Right atrium auricular region (tissue), 2 donors: ENCODE data around the gene CEP72. TPM values are rescaled to one million over a fixed set of nuclear protein-coding genes. Genes with fewer than 3 reads are reported as not detected.

ENCODE experiments used
- DNase-seq: peaks from one replicate; pipeline ENCODE4 v3.0.0-alpha.2; 2019; ENCODE audit warnings: low spot score
- H3K27ac ChIP-seq, 2 donors: fragments of 200-600 bp; sonication (generic); 1 replicate in 1 of 2; 2 replicates in 1 of 2; pipeline ENCODE4 v1.5.1; 2016 to 2019
- H3K27me3 ChIP-seq, 2 donors: fragments of 200-600 bp; sonication (generic); one replicate each; pipeline versions ENCODE4 v1.5.1 to v1.6.0; 2017 to 2019
- H3K36me3 ChIP-seq: fragments of 200-600 bp; sonication (generic); one replicate; pipeline ENCODE4 v1.5.1; 2016
- H3K4me1 ChIP-seq, 2 donors: fragments of 200-600 bp; sonication (generic); one replicate each; pipeline versions ENCODE4 v1.5.1 to v1.6.0; 2017 to 2019
- H3K4me3 ChIP-seq, 2 donors: fragments of 200-600 bp; sonication (generic); 1 replicate in 1 of 2; 2 replicates in 1 of 2; pipeline ENCODE4 v1.5.1; 2017 to 2019; ENCODE audit warnings: mild to moderate bottlenecking in 1 of 2, moderate library complexity in 1 of 2
- H3K9me3 ChIP-seq, 2 donors: fragments of 200-600 bp; sonication (generic); one replicate each; pipeline ENCODE4 v1.5.1; 2019
- total RNA-seq, 2 donors: library from RNA; depleted of rRNA; stranded (reverse); fragments of >200 nt; gene quantifications; one replicate each; pipeline ENCODE4 v1.1.0, GENCODE V29; 2016
- TF ChIP-seq, protein P1 (sequence below), 2 donors: fragments of 200-600 bp; sonication (generic); IDR thresholded peaks; one replicate each; pipeline ENCODE4 v1.5.1; 2019; ENCODE audit warnings: antibody characterized with exemption in 2 of 2

The CEP72 gene
- total RNA-seq, 2 donors from 2014 or later = 0.41 to 1.0 TPM

DNA sequence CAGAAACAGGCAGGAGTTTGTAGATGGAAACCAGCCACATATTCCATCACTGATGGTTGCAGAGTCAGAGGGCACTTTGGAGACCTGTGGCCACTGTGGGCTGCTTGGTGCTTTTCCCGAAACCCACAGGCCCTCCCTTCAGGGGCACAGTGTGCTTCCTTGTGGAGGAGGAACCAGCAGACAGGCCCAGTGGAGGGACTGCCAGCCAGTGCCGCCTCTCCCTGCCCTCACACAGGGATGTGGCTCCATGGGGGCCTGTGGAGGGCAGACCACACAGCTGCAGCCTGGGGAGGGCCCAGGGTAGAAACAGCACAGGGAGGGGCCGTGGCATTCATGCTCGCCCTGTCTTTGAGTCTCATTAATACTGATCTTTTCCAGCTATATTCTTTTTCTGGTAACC, 35.2 kb downstream of the CEP72 start:
- H3K27me3 ChIP-seq = no peaks in the 10 kb centered on the region
- TF ChIP-seq, protein P1, sequence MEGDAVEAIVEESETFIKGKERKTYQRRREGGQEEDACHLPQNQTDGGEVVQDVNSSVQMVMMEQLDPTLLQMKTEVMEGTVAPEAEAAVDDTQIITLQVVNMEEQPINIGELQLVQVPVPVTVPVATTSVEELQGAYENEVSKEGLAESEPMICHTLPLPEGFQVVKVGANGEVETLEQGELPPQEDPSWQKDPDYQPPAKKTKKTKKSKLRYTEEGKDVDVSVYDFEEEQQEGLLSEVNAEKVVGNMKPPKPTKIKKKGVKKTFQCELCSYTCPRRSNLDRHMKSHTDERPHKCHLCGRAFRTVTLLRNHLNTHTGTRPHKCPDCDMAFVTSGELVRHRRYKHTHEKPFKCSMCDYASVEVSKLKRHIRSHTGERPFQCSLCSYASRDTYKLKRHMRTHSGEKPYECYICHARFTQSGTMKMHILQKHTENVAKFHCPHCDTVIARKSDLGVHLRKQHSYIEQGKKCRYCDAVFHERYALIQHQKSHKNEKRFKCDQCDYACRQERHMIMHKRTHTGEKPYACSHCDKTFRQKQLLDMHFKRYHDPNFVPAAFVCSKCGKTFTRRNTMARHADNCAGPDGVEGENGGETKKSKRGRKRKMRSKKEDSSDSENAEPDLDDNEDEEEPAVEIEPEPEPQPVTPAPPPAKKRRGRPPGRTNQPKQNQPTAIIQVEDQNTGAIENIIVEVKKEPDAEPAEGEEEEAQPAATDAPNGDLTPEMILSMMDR (IDR thresholded peaks at IDR 0.05) = no peak
- no peak overlapping the region for H3K27ac ChIP-seq
- H3K4me1 ChIP-seq = no peaks in the 10 kb centered on the region
- no peaks in the 10 kb centered on the region for H3K36me3 ChIP-seq
- no peak for DNase-seq
- no peak overlapping the region for H3K4me3 ChIP-seq
- H3K9me3 ChIP-seq = no peaks in the 10 kb centered on the region

DNA sequence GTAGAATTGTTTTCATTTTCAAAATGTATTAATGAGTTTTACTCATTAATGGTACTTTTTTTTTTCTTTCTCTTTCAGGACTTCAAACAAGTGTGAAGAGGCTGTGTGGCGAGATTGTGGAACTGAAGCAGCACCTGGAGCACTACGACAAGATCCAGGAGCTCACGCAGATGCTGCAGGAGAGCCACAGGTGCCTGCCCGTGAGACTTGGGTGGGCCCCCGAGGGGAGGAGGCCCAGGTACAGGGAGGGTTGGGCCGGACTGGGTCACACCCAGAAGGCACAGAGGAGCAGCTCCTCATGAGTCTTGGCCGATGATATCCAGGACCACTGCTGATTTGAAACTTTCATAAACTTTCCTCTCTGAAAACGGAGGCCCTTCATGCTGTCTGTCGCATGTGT, 35.6 kb downstream of the CEP72 start:
- H3K4me1 ChIP-seq = no peaks in the 10 kb centered on the region
- H3K36me3 ChIP-seq = no peaks in the 10 kb centered on the region
- no peak overlapping the region for H3K27ac ChIP-seq

DNA sequence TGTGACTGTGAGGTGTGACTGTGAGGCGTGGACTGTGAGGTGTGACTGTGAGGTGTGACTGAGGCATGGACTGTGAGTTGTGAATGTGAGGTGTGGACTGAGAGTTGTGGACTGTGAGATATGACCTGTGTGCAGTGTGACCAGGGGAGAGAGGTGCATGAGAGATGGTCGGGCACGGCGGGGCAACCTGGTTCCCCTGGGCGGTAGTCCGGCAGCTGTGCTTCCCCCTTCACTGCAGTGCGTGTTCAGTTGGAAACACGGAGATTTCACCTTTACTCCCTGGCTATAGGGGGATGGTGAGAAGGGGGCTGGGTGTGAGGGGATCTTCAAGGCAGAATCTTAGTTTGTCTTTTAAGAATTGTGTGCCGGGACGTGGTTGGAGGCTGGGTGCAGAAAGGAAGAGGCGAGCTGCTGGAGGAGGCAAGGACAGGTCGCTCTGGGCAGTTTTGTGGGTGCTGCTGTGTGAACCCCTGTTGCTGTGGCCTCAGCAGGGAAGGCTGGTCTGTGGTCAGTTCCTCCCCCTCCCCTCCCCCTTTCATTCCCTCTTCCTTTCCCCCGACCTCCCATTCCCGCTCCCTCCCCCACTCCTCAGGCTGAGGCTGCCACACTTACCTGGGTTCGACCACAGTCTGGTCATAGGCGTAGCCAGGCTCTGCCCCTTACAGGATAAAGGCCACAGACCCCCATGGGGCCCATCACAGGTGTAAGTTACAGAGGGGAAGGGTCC, 39.3 kb downstream of the CEP72 start:
- Histone ChIP-seq H3K27ac (no peak overlapping the region), H3K4me3 (no peak overlapping the region), H3K36me3 (no peaks in the 10 kb centered on the region), H3K9me3 (no peaks in the 10 kb centered on the region), H3K4me1 (no peaks in the 10 kb centered on the region), H3K27me3 (no peaks in the 10 kb centered on the region)
- no peak for DNase-seq
- TF ChIP-seq, protein P1 (IDR thresholded peaks at IDR 0.05) = no peak

More for the DNA sequence above, 35.6 kb downstream of the CEP72 start:
- H3K9me3 ChIP-seq = no peaks in the 10 kb centered on the region
- TF ChIP-seq, protein P1 (IDR thresholded peaks at IDR 0.05) = no peak
- H3K4me3 ChIP-seq = no peak overlapping the region
- H3K27me3 ChIP-seq = no peaks in the 10 kb centered on the region
- DNase-seq = no peak

DNA sequence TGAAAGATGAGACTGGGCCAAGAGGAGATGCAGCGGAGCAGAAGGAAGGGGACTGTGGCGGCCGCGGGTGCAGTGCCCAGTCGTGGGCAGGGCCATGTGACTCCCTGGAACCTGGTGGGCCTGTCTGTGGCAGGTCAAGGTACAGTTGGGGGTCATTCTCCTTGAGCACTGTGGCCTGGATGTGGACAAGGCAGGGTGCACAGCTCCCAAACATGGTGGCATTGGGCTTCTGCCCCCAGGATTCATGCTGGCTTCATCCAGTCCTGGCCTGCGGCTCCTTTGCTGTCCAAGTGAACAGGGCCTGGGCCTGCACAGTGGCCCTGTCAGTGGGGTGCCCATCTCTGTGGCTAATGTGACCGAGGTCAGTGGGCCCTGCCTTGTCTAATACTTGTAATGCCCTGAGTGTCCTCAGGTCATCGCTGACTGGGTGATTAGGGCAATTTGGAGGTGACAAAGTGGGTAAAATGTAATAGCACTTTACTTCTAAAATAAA, 39.9 kb downstream of the CEP72 start:
- Histone ChIP-seq H3K27me3 (no peaks in the 10 kb centered on the region), H3K4me1 (no peaks in the 10 kb centered on the region), H3K27ac (no peak overlapping the region), H3K36me3 (no peaks in the 10 kb centered on the region), H3K4me3 (no peak overlapping the region), H3K9me3 (no peaks in the 10 kb centered on the region)
- TF ChIP-seq, protein P1 (IDR thresholded peaks at IDR 0.05) = no peak
- DNase-seq = no peak

DNA sequence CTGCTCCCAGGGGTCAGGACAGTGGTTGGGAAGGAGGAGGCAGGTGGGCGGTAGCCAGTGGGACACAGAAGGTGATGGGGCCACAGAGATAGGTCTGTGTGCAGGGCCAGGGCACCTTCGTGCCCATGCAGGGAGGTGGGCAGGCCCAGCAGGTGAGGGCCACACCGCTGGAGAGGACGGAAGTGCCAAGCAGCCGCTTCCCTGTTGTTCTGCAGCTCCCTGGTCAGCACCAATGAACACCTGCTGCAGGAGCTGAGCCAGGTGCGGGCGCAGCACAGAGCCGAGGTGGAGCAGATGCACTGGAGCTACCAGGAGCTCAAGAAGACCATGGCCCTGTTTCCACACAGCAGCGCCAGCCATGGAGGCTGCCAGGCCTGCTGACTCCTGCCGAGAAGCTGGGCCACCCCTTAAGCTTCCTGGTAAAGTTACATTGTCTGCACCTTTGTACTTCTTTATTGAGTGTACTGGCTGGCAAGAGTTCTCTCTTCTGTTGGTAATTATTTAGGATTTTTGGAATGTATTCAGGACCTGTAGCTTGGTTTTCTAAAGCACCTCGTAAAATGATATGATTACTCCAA, 40.7 kb downstream of the CEP72 start:
- Histone ChIP-seq H3K9me3 (peaks cover 0 to 5% of the 10 kb centered on the region in 2 donors), H3K27ac (no peak overlapping the region), H3K4me1 (no peaks in the 10 kb centered on the region), H3K4me3 (no peak overlapping the region), H3K27me3 (no peaks in the 10 kb centered on the region), H3K36me3 (no peaks in the 10 kb centered on the region)
- TF ChIP-seq, protein P1 (IDR thresholded peaks at IDR 0.05) = no peak
- DNase-seq = no peak
